NCI-H69 (cell line): ENCODE data around the gene RNF103.
A peak's percentile ranks its signal among the peaks of the same experiment; 100 is the strongest.
"Not testable (repeated sequence)": the region's sequence is repeated elsewhere in the genome, so short reads cannot be mapped to it uniquely, and the experiment has no call there.

Experiments
- DNase-seq: peaks from one replicate; lab custom pipeline; 2025; lab: John Stamatoyannopoulos, UW

RNF103 gene, protein sequence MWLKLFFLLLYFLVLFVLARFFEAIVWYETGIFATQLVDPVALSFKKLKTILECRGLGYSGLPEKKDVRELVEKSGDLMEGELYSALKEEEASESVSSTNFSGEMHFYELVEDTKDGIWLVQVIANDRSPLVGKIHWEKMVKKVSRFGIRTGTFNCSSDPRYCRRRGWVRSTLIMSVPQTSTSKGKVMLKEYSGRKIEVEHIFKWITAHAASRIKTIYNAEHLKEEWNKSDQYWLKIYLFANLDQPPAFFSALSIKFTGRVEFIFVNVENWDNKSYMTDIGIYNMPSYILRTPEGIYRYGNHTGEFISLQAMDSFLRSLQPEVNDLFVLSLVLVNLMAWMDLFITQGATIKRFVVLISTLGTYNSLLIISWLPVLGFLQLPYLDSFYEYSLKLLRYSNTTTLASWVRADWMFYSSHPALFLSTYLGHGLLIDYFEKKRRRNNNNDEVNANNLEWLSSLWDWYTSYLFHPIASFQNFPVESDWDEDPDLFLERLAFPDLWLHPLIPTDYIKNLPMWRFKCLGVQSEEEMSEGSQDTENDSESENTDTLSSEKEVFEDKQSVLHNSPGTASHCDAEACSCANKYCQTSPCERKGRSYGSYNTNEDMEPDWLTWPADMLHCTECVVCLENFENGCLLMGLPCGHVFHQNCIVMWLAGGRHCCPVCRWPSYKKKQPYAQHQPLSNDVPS

DNA sequence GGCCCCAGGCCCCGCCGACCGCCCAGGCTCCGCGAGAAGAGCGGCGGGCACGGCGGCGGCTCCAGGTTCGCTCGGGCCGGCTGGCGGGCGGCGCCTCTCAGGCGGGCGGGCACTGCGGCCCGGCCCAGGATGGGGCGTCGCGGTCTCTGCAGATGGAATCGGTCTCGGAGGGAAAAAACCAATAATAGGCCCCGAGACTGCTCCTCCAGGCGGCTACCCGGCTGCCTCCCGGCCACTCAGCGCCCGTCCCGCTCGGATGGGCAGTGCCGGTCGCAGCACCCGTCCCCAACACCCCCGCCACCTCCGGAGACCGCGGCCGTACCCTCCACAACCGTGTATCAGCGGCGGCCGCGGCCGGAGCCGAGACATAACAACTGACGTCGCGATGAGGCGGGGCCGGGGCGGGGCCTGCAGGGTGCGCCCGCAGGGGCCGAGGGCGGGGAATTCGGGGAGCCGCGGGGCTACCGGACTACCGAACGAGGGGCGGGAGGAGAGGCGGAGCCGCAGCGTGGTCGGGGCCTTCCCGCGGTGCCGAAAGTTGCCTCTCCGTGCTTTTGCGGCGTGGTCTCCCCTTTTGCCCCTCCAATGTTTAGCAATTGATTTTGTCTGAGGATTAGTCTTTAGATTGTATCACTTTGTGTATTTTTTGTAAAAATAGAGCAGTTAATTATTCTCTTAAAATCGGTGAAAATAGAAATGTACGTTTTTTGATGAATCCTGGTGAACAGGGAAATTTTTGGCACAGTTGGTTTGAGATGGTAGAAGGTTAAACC lies at the start of gene RNF103:
RNF103 (minus strand) TSS at position 372 of the 773 bp plus-strand sequence. CDS start 979 bp downstream, outside the sequence.
- DNase-seq = peak; percentile 92

DNA sequence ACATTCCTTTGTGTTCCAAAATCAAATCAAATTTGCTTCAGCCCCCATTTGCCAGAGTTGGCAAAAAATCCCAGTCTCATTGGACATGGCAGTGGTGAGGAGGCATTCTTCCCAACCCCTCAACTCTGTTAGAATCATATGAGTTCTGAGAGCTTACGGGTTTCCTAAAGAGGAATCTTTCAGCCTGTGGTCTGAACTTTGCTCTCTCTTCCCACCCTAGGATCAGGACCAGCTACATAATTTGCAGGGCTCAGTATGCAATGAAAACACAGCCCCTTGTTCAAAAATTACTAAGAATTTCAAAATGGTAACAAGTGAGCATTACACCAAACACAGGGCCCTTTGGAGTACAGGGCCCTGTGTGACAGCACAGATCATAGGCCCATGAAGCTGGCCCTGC lies 49.3 kb upstream of the RNF103 start:
- no peak for DNase-seq

DNA sequence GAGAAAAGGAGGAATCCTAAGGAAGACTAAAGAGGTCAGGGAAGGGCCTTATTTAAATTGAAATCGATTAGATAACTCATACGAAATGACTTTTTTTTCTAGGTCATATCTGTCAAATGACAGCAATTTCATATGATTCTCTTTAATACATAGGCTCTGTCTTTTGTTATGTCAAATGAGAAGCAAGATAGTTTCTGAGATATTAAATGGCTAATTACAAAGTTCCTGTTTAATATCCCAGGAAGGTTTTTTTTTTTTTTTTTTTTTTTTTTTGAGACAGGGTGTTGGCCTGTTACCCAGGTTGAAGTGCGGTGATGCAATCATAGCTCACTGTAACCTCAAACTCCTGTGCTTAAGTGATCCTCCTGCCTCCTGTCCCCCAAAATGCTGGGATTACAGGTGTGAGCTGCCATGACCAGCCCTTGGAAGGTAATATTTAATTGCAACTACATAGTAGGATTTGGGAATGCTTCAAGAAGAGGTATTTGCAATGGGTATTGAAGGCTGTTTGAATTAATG lies 48.4 kb upstream of the RNF103 start:
- no peak for DNase-seq

GRCh38 chr2:86671337-86671981 lies 47.8 kb upstream of the RNF103 start:
- no peak for DNase-seq

- DNase-seq = not testable (repeated sequence)
These were observed 45.7 kb upstream of the RNF103 start for GRCh38 chr2:86669323-86669722.

- peak; percentile 12 for DNase-seq
These were observed 37.7 kb upstream of the RNF103 start for GRCh38 chr2:86661333-86661732.

DNA sequence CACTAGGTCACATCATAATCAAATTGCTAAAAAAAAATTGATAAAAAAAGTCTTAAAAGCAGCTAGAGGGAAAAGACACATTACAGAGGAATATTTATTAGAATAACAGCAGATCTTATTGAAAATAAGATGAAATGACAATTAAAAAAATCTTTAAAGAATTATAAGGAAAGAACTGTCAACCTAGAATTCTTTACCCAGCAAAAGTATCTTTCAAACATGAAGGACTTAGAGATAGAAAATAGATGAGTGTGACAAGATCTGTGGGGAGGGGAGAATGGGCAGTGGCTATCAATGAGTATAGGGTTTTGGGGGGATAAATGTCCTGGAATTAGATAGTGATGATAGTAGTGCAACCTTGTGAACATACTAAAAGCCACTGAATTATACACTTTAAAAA lies 26.5 kb upstream of the RNF103 start:
- no peak for DNase-seq

GRCh38 chr2:86649119-86649947 lies 25.7 kb upstream of the RNF103 start:
- no peak for DNase-seq

- no peak for DNase-seq
These were observed 25.0 kb upstream of the RNF103 start for GRCh38 chr2:86648681-86649080.

- DNase-seq = no peak
These were observed 23.2 kb upstream of the RNF103 start for GRCh38 chr2:86646865-86647264.

- DNase-seq = no peak
These were observed 22.7 kb upstream of the RNF103 start for GRCh38 chr2:86646329-86646728.

DNA sequence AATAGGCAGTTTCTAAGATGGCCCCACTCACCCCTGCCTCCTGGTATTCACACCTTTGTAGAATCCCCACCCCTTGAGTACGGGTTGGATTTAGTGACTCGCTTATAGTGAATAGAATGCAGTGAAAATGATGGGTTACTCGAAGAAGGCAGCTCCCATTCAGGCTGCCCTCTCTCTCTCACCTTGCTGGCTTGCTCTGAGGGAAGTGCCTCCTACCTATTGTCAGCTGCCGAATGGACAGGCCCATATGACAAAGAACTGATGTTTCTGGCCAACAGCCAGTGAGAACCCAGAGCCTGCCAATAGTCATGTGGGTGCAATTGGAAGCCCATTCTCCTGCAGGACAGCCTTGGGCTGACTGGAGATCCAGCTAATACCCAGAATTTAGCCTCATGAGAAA lies 22.1 kb upstream of the RNF103 start:
- peak; percentile 20 for DNase-seq

- DNase-seq = no peak
These were observed 15.0 kb upstream of the RNF103 start for GRCh38 chr2:86638712-86639111.

GRCh38 chr2:86636842-86637241 lies 13.2 kb upstream of the RNF103 start:
- DNase-seq = no peak

DNA sequence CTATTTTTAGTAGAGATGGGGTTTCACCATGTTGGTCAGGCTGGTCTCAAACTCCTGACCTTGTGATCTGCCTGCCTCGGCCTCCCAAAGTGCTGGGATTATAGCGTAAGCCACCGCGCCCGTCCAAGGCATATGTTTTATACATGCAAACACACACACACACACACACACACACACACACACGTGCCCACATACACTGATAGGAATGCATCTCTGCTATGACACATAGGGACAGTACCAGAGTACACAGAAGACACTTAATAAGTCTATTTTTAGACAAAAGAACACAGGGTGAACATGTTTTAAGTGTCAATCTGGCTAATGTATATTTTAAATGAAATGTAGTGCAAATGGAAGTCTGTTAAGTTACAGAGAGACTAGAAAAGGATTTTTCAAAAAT lies 10.7 kb upstream of the RNF103 start:
- DNase-seq = no peak

- peak; percentile 80 for DNase-seq
These were observed 9.5 kb upstream of the RNF103 start for GRCh38 chr2:86633155-86633651.

DNA sequence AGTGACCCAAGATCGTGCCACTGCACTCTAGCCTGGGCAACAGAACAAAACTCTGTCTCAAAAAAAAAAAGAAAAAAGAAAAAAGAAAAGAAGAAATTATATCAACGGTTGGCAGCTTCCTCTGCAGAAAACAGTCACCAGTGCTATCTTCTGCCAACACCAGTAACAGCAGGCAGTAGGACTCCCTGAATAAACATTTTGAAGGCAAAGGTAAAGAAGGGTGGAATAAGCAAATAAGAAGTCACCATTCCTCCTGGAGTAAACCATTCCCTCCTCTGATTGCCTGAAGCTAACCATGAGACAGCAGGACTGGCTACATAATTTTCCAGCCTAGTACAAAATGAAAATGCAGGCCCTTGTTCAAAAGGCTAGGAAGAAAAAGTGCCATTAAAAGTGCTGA lies 9.0 kb upstream of the RNF103 start:
- peak; percentile 76 for DNase-seq

DNA sequence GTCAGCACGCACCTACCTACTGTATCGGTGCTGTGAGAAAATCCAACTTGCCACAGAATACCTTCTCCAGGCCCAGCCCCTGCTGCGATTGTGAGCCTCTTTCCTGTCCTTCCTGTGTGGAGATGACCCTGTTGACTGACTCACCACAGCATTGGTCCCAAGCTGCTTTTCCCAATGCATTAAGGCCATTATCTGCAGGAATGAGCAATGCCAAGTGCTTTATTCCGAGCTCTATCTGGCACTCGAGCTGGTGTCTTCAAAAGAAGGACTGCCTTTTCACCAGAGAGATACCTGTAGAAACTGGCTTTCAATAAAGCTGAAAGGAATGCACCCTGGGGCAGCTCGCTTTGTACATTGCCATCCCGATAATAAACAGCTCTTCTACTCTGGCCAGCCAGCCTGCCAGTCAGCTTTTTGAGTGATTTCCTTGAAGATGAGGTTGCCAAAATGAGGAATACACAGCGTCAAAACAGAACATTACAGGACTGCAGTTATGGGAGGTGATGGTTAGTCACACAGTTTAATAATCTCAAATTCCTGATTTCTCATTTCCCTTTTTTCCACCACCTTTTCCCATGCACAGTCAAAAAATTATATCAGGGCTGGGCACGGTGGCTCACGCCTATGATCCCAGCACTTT lies 8.3 kb upstream of the RNF103 start:
- DNase-seq = peak; percentile 69

- peak; percentile 18 for DNase-seq
These were observed 4.4 kb upstream of the RNF103 start for GRCh38 chr2:86628091-86628522.

DNA sequence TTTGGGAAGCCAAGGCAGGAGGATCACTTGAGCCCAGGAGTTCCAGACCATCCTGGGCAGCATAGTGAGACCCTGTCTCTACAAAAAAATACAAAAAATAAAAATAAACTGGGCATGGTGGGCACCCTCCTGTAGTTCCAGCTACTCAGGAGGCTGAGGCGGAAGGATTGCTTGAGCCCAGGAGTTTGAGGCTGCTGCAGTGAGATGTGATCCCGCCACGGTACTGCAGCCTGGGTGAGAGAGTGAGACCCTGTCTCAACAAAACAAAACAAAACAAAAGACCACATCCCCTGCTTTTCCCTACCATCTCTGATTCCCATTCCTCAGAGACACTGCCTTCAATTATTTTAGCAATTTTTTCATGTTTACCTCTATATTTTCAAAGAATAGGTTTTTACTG lies 3.9 kb upstream of the RNF103 start:
- no peak for DNase-seq
